GM19043 (cell line): Measurements from ENCODE around the gene SBSN.
"Not testable (repeated sequence)": the region's sequence is repeated elsewhere in the genome, so short reads cannot be mapped to it uniquely, and the experiment has no call there.

Source experiments
- ATAC-seq: cut with Tn5 transposase; IDR thresholded peaks from one replicate; pipeline ENCODE4 v1.9.1; 2021; ENCODE audit warnings: low read depth; ENCODE audit not compliant: unreplicated experiment

Gene SBSN

DNA sequence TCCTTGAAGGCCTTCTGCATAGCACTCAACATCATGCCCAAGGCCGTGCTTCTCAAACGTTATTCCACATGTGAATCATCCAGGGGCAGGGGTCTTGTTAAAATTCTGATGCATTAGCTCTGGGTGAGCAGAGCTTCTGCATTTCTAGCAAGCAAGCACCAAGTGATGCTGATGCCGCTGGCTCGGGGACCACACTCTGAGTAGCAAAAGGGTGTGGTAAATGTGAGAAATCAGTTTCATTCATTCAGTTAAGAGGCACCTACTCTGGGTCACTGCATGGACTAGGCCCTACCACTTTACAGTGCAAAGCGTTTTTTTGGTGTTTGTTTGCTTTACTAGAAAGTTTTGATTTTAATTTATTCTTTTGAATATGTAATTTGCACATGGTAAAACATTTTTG lies 45.0 kb downstream of the SBSN start:
- ATAC-seq, result no peak

DNA sequence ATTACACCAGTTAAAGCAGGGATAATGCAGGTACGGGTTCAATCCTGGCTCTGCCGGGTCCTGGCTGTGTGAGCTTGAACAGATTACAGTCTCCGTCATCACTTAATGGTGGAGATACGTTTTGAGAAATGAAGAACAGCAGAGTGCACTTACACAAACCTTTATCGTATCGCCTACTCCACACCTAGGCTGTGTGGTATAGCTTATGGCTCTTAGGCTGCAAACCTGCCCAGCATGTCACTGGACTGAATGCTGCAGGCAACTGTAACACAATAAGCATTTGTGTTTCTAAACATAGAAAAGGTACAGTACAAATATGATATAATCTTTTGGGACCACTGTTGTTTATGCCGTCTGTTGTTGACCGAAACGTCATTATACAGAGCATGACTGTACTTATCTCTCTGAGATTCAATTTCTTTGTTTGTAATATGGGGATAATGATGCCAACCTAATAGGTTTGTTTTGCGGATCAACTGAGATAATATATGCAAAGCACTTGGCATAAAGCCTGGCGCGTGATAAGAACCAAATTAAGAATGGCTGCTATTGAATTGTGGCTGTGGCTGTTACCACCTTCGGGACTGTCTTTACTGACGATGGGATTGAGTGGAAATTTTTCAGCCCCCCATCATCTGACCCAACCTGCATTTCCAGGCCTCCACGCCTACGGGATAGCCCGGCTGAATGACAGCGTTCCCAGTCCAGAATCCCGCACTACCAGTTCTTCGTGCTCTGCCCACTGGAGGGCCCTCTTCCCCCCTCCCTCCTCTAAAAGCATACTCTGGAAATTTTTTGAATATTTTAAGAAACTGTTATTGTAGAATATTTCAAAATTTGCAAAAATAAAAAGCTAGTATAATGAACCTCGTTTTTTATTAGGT lies 49.1 kb downstream of the SBSN start:
- no peak for ATAC-seq

DNA sequence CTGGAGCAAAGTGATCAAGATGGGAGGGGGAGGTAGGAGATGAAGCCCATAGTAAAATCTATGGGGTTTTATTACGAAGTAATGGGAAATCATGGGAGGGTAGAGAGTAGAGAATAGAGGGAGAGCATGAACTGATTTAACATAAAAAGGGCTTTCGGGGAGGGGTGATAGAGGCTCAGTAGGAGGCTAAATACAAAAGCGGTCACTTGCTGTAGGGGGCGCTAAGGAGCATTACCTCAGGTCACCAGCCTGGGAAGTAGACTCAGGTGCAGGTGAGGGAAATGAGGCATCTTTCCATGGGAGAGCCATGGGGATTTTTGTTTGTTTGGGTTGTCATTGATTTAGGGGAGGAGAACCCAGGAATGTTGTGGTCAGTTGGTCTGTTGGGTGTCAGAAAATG lies 52.0 kb downstream of the SBSN start:
- ATAC-seq, result no peak

DNA sequence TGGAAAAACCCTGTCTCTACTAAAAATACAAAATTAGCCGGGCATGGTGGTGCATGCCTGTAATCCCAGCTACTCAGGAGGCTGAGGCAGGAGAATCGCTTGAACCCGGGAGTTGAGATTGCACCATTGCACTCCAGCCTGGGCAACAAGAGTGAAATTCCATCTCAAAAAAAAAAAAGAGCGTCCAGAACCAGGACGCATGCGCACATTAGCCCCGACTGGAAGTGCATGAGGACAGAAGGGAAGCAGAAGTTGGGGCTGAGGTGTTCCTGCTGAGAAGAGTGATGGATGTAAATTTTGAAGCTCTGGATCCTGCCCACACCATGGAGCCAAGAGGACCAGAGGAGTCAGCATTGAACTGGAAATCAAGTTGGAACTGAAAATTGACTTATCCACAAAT lies 53.5 kb downstream of the SBSN start:
- not testable (repeated sequence) for ATAC-seq

DNA sequence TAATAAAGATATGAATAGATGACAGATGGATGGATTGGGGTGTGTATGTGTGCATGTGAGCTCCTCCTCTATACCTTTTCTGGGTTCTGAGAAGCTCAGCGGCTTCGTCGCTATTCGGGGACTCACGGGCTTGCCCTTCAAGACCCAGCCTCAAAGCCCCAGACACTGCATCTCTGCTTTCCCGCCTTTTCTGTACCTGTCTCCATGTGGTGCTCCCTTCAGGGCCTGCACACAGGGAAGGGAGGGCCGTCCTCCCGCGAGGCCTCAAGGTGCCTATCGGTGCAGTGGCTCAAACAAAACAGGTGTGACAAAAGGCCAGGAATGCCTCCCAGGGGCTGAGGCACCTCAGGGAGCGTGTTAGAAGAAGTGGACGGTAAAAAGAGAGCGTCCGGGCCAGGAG lies 54.0 kb downstream of the SBSN start:
- no peak for ATAC-seq
